ENCODE data around the gene ZNF775. TPM values are rescaled to one million over a fixed set of nuclear protein-coding genes. Genes with fewer than 3 reads are reported as not detected.

The ZNF775 gene
- total RNA-seq, 1 donor from 2014 or later: 3.9 TPM

- Mint-ChIP-seq H3K36me3 (ENCODE audit: low read depth) (peaks cover 3% of the 10 kb centered on the region), H3K27me3 (ENCODE audit: insufficient read depth) (peaks cover 2% of the 10 kb centered on the region), H3K4me1 (ENCODE audit: low read depth) (peaks cover 44% of the 10 kb centered on the region), H3K9me3 (no peaks in the 10 kb centered on the region), H3K27ac (peak overlapping the region; percentile 84), H3K4me3 (peak overlapping the region; percentile 59)
- intact Hi-C loops (cut with micrococcal nuclease): loop anchor here (1.0 kb wide), 1 partner anchor 11 kb away; the partner anchor contains the start of gene REPIN1
- DNase-seq (ENCODE audit: low spot score): no peak
These were observed 21.9 kb upstream of the ZNF775 start for GRCh38 chr7:150357270-150357669.

GRCh38 chr7:150357771-150358427 lies 21.2 kb upstream of the ZNF775 start:
- H3K4me1 Mint-ChIP-seq (ENCODE audit: low read depth): peaks cover 44% of the 10 kb centered on the region
- peaks cover 2% of the 10 kb centered on the region for H3K27me3 Mint-ChIP-seq (ENCODE audit: insufficient read depth)
- H3K27ac Mint-ChIP-seq: peak overlapping the region; percentile 84
- no peaks in the 10 kb centered on the region for H3K9me3 Mint-ChIP-seq
- intact Hi-C loops (cut with micrococcal nuclease): loop anchor here (1.0 kb wide), 1 partner anchor 10 kb away; the partner anchor contains the start of gene REPIN1
- H3K36me3 Mint-ChIP-seq (ENCODE audit: low read depth): peaks cover 3% of the 10 kb centered on the region
- no peak for DNase-seq (ENCODE audit: low spot score)
- peak overlapping the region; percentile 59 for H3K4me3 Mint-ChIP-seq

- intact Hi-C loops (cut with micrococcal nuclease): no loop called here
- peaks cover 44% of the 10 kb centered on the region for H3K4me1 Mint-ChIP-seq (ENCODE audit: low read depth)
- no peaks in the 10 kb centered on the region for H3K9me3 Mint-ChIP-seq
- no peaks in the 10 kb centered on the region for H3K27me3 Mint-ChIP-seq (ENCODE audit: insufficient read depth)
- H3K4me3 Mint-ChIP-seq: no peak overlapping the region
- no peak for DNase-seq (ENCODE audit: low spot score)
- H3K36me3 Mint-ChIP-seq (ENCODE audit: low read depth): peaks cover 3% of the 10 kb centered on the region
- no peak overlapping the region for H3K27ac Mint-ChIP-seq
These were observed 20.7 kb upstream of the ZNF775 start for GRCh38 chr7:150358433-150358832.

- Mint-ChIP-seq H3K27me3 (ENCODE audit: insufficient read depth) (no peaks in the 10 kb centered on the region), H3K27ac (no peak overlapping the region), H3K4me1 (ENCODE audit: low read depth) (peaks cover 49% of the 10 kb centered on the region), H3K36me3 (ENCODE audit: low read depth) (peaks cover 3% of the 10 kb centered on the region), H3K9me3 (no peaks in the 10 kb centered on the region), H3K4me3 (no peak overlapping the region)
- no peak for DNase-seq (ENCODE audit: low spot score)
- intact Hi-C loops (cut with micrococcal nuclease): no loop called here
These were observed 20.0 kb upstream of the ZNF775 start for GRCh38 chr7:150358988-150359621.

GRCh38 chr7:150359622-150360362 lies 19.3 kb upstream of the ZNF775 start:
- Mint-ChIP-seq H3K36me3 (ENCODE audit: low read depth) (peaks cover 3% of the 10 kb centered on the region), H3K27ac (peak overlapping the region; percentile 78), H3K4me1 (ENCODE audit: low read depth) (peaks cover 53% of the 10 kb centered on the region), H3K4me3 (no peak overlapping the region), H3K27me3 (ENCODE audit: insufficient read depth) (no peaks in the 10 kb centered on the region), H3K9me3 (no peaks in the 10 kb centered on the region)
- DNase-seq (ENCODE audit: low spot score): no peak
- intact Hi-C loops (cut with micrococcal nuclease): no loop called here

- Mint-ChIP-seq H3K4me1 (ENCODE audit: low read depth) (peaks cover 58% of the 10 kb centered on the region), H3K36me3 (ENCODE audit: low read depth) (peaks cover 3% of the 10 kb centered on the region), H3K27ac (peak overlapping the region; percentile 78), H3K9me3 (no peaks in the 10 kb centered on the region), H3K4me3 (no peak overlapping the region), H3K27me3 (ENCODE audit: insufficient read depth) (peaks cover under 1% of the 10 kb centered on the region)
- no peak for DNase-seq (ENCODE audit: low spot score)
- intact Hi-C loops (cut with micrococcal nuclease): no loop called here
These were observed 18.6 kb upstream of the ZNF775 start for GRCh38 chr7:150360363-150361058.

- Mint-ChIP-seq H3K9me3 (no peaks in the 10 kb centered on the region), H3K27ac (no peak overlapping the region), H3K36me3 (ENCODE audit: low read depth) (peaks cover 3% of the 10 kb centered on the region), H3K4me1 (ENCODE audit: low read depth) (peaks cover 56% of the 10 kb centered on the region), H3K4me3 (no peak overlapping the region), H3K27me3 (ENCODE audit: insufficient read depth) (peaks cover 1% of the 10 kb centered on the region)
- DNase-seq (ENCODE audit: low spot score): no peak
- intact Hi-C loops (cut with micrococcal nuclease): no loop called here
These were observed 17.7 kb upstream of the ZNF775 start for GRCh38 chr7:150361402-150361801.

- H3K36me3 Mint-ChIP-seq (ENCODE audit: low read depth): peaks cover 3% of the 10 kb centered on the region
- no peak overlapping the region for H3K4me3 Mint-ChIP-seq
- intact Hi-C loops (cut with micrococcal nuclease): no loop called here
- no peaks in the 10 kb centered on the region for H3K9me3 Mint-ChIP-seq
- peaks cover 1% of the 10 kb centered on the region for H3K27me3 Mint-ChIP-seq (ENCODE audit: insufficient read depth)
- DNase-seq (ENCODE audit: low spot score): no peak
- H3K27ac Mint-ChIP-seq: no peak overlapping the region
- peaks cover 53% of the 10 kb centered on the region for H3K4me1 Mint-ChIP-seq (ENCODE audit: low read depth)
These were observed 17.1 kb upstream of the ZNF775 start for GRCh38 chr7:150361807-150362621.

- peaks cover 50% of the 10 kb centered on the region for H3K4me1 Mint-ChIP-seq (ENCODE audit: low read depth)
- H3K27ac Mint-ChIP-seq: no peak overlapping the region
- H3K27me3 Mint-ChIP-seq (ENCODE audit: insufficient read depth): peaks cover 1% of the 10 kb centered on the region
- no peak for DNase-seq (ENCODE audit: low spot score)
- H3K4me3 Mint-ChIP-seq: no peak overlapping the region
- intact Hi-C loops (cut with micrococcal nuclease): no loop called here
- peaks cover 3% of the 10 kb centered on the region for H3K36me3 Mint-ChIP-seq (ENCODE audit: low read depth)
- H3K9me3 Mint-ChIP-seq: no peaks in the 10 kb centered on the region
These were observed 15.8 kb upstream of the ZNF775 start for GRCh38 chr7:150363370-150363769.

- peaks cover 1% of the 10 kb centered on the region for H3K27me3 Mint-ChIP-seq (ENCODE audit: insufficient read depth)
- H3K4me1 Mint-ChIP-seq (ENCODE audit: low read depth): peaks cover 45% of the 10 kb centered on the region
- DNase-seq (ENCODE audit: low spot score): no peak
- H3K4me3 Mint-ChIP-seq: no peak overlapping the region
- intact Hi-C loops (cut with micrococcal nuclease): no loop called here
- no peaks in the 10 kb centered on the region for H3K9me3 Mint-ChIP-seq
- no peak overlapping the region for H3K27ac Mint-ChIP-seq
- peaks cover 3% of the 10 kb centered on the region for H3K36me3 Mint-ChIP-seq (ENCODE audit: low read depth)
These were observed 15.3 kb upstream of the ZNF775 start for GRCh38 chr7:150363872-150364271.

- intact Hi-C loops (cut with micrococcal nuclease): no loop called here
These were observed 13.9 kb upstream of the ZNF775 start for GRCh38 chr7:150365194-150365593.

More at GRCh38 chr7:150365194-150365593, 13.9 kb upstream of the ZNF775 start:
- H3K9me3 Mint-ChIP-seq: no peaks in the 10 kb centered on the region
- DNase-seq (ENCODE audit: low spot score): no peak
- H3K4me1 Mint-ChIP-seq (ENCODE audit: low read depth): peaks cover 43% of the 10 kb centered on the region
- H3K27ac Mint-ChIP-seq: no peak overlapping the region
- H3K36me3 Mint-ChIP-seq (ENCODE audit: low read depth): peaks cover 3% of the 10 kb centered on the region
- H3K27me3 Mint-ChIP-seq (ENCODE audit: insufficient read depth): peaks cover 1% of the 10 kb centered on the region
- no peak overlapping the region for H3K4me3 Mint-ChIP-seq
